Sigmoid colon (tissue), 4 donors: Measurements from ENCODE around the gene E2F8.

ENCODE experiments used
- CTCF ChIP-seq, 4 experiments: fragments of 450-650 bp in 3 of 4; fragments of 200-600 bp in 1 of 4; IDR thresholded peaks; one replicate each; pipeline ENCODE4 v1.5.1; 2016 to 2019; ENCODE audit warnings: antibody characterized with exemption in 4 of 4, mild to moderate bottlenecking in 3 of 4, moderate library complexity in 2 of 4
- EP300 ChIP-seq, 4 donors: sonication (generic); formaldehyde crosslinking; IDR thresholded peaks; one replicate each; pipeline ENCODE4 v1.6.1; 2017; ENCODE audit warnings: antibody characterized with exemption in 4 of 4
- POLR2A ChIP-seq, 2 donors: fragments of 450-650 bp; IDR thresholded peaks; one replicate each; pipeline ENCODE4 v1.6.1; 2016; ENCODE audit warnings: antibody characterized with exemption in 2 of 2, mild to moderate bottlenecking in 2 of 2, moderate library complexity in 2 of 2
- POLR2AphosphoS5 ChIP-seq, 4 donors: sonication (generic); formaldehyde crosslinking; IDR thresholded peaks; one replicate each; pipeline ENCODE4 v1.6.1; 2017; ENCODE audit warnings: antibody characterized with exemption in 4 of 4

DNA sequence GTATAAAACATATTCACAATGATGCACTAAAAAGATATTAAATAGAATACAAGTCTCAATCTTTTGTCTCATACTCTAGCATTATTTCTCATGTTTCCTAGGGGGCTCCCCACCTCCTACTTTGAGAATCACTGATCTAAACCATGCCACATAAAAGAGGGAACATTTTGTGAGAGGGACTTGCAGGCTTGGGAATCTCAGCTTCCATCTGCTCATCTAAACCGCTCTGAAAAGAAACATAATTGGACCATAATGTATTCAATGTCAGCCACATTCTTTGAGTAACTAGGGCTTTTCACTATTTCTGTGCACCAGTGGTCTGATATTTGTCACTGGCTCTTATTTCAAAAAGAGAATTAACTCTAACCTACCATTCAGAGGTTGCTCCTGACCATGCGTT, 32.6 kb downstream of the E2F8 start:
- TF ChIP-seq POLR2A (IDR thresholded peaks at IDR 0.05) (no peak), CTCF (IDR thresholded peaks at IDR 0.05) (no peak), EP300 (IDR thresholded peaks at IDR 0.05) (no peak), POLR2AphosphoS5 (IDR thresholded peaks at IDR 0.05) (no peak)
